Kidney (tissue), 14 donors: Measurements from ENCODE around the gene WDFY4. TPM values are rescaled to one million over a fixed set of nuclear protein-coding genes. Genes with fewer than 3 reads are reported as not detected.
A peak's percentile ranks its signal among the peaks of the same experiment; 100 is the strongest.

Experiments used
- DNase-seq, 5 donors: peaks; one replicate each; pipeline ENCODE4 v3.0.0-alpha.2; 2013 to 2020
- FAIRE-seq: peaks from 2 replicates; lab custom pipeline; 2012; peaks lifted over from hg19 to GRCh38; lab: Jason Lieb, UNC
- H3K27ac ChIP-seq, 2 donors: one replicate each; pipeline ENCODE4 v1.7.0; 2013; ENCODE audit warnings: low read depth in 2 of 2, low read length in 2 of 2, inconsistent platforms in 1 of 2
- H3K27me3 ChIP-seq: one replicate; pipeline ENCODE4 v1.7.1; 2013; ENCODE audit warnings: low read length, inconsistent platforms; ENCODE audit not compliant: control insufficient read depth, insufficient read depth
- H3K36me3 ChIP-seq, 3 donors: one replicate each; pipeline versions ENCODE4 v1.7.0 to v1.7.1; 2013; ENCODE audit warnings: low read length in 3 of 3, control low read depth in 1 of 3, inconsistent platforms in 1 of 3; ENCODE audit not compliant: insufficient read depth in 3 of 3, control insufficient read depth in 2 of 3
- H3K4me1 ChIP-seq, 3 donors: one replicate each; pipeline versions ENCODE4 v1.7.0 to v1.7.1; 2013; ENCODE audit warnings: low read length in 3 of 3, inconsistent platforms in 1 of 3, low read depth in 1 of 3; ENCODE audit not compliant: control insufficient read depth in 2 of 3, insufficient read depth in 2 of 3
- H3K4me3 ChIP-seq, 3 donors: one replicate each; pipeline versions ENCODE4 v1.7.0 to v1.8.1; 2013; ENCODE audit warnings: low read length in 3 of 3, control low read depth in 1 of 3, inconsistent platforms in 1 of 3
- H3K9ac ChIP-seq, 3 donors: one replicate each; pipeline versions ENCODE4 v1.7.0 to v1.7.1; 2013; ENCODE audit warnings: low read length in 3 of 3, control low read depth in 1 of 3, inconsistent platforms in 1 of 3
- H3K9me3 ChIP-seq, 3 donors: one replicate each; pipeline versions ENCODE4 v1.7.0 to v1.7.1; 2013; ENCODE audit warnings: low read length in 3 of 3, control low read depth in 1 of 3, inconsistent platforms in 1 of 3; ENCODE audit not compliant: control insufficient read depth in 2 of 3, insufficient read depth in 1 of 3
- CTCF ChIP-seq: IDR thresholded peaks from 3 replicates; pipeline ENCODE4 v1.5.1; 2012; ENCODE audit warnings: mild to moderate bottlenecking, moderate library complexity, borderline replicate concordance; ENCODE audit not compliant: insufficient read depth; ENCODE audit errors: extremely low read depth
- intact Hi-C: fragments of 100-400 bp; cut with DNase I; formaldehyde crosslinking; loops from one replicate; pipeline ENCODE4 v1.11.1; 2022
- polyA plus RNA-seq: library from polyadenylated mRNA; stranded (reverse); fragments of 350-450 nt; fragmentation: Illumina TruSeq; extraction: RNeasy Lipid Tissue Mini Kit (QIAGEN cat#74804); gene quantifications from one replicate; pipeline ENCODE4 v1.2.3, GENCODE V29; 2014; ENCODE audit warnings: low read depth, low replicate concordance; ENCODE audit not compliant: insufficient read depth
- total RNA-seq: library from RNA; stranded (reverse); fragmentation: NEBNext Ultra II Directional; extraction: Animal tissue kit (Norgen Biotek cat#: 25700); gene quantifications from one replicate; pipeline ENCODE4 v1.2.1, GENCODE V29; 2021
- donor health status: control.
- donor health status: control.
- donor health status: control.
- donor health status: control.
- donor health status: control.
- donor health status: DM: yes; HTN: yes; CAD: no.
- donor health status: Normal renal cell carcinoma (clear cell type).

WDFY4 gene
- total and polyA plus RNA-seq, 2 donors from 2014 or later: 1.7 to 13.3 TPM

- Histone ChIP-seq H3K4me1 (peaks cover 0 to 8% (median 3%) of the 10 kb centered on the region in 3 donors), H3K9me3 (no peaks in the 10 kb centered on the region), H3K4me3 (no peak overlapping the region), H3K9ac (no peak overlapping the region), H3K36me3 (no peaks in the 10 kb centered on the region), H3K27ac (no peak overlapping the region), H3K27me3 (no peaks in the 10 kb centered on the region)
- FAIRE-seq (no peak), DNase-seq (no peak)
- intact Hi-C loops: no loop called here
- TF ChIP-seq CTCF: no peak
These were observed 199.0 kb downstream of the WDFY4 start for GRCh38 chr10:48883701-48884100.

DNA sequence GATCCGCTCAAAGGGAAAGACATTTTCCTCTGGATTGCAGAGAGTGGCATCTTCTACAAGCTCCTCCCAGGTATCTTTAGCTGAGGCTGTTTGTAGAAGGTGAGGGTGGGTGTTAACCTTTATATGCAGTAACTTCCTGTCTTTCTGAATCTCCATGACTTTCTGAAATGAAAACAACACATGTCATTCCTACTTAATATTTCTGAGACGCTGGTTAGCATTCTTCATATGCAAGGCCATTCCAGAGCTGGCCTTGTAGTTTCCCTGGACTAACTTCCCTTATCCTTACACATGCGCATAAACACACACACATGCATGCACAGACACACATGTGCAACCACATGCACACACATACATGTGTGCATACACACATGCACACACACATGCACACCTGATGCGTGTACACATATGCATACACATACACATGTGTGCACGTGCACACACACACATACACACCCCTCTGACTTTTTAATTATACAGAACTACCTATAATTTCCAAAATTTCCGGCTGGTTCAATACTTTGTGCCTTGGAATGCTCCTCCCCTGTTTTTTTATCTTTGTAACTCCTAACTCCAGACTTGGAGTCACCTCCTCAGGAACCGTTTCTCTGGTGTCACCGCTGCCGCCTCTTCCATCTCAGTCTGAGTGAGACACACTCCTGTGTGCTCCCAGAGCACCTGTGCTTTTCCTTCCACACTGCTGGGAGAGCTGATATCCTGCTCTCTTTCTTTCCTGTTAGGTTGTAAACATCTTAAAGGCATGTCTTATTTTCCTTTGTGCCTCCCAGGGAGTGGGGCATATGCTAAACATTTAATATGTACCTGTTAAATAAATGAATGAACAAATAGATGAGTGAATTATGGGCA is 199.7 kb downstream of the WDFY4 start:
- TF ChIP-seq CTCF: no peak
- Histone ChIP-seq H3K27ac (no peak overlapping the region), H3K4me1 (peaks cover 0 to 9% (median 5%) of the 10 kb centered on the region in 3 donors), H3K36me3 (no peaks in the 10 kb centered on the region), H3K9ac (no peak overlapping the region), H3K27me3 (no peaks in the 10 kb centered on the region), H3K9me3 (no peaks in the 10 kb centered on the region), H3K4me3 (no peak overlapping the region)
- FAIRE-seq (no peak), DNase-seq (no peak)
- intact Hi-C loops: no loop called here

GRCh38 chr10:48885376-48885775 is 200.7 kb downstream of the WDFY4 start:
- Histone ChIP-seq H3K27ac (no peak overlapping the region), H3K4me3 (no peak overlapping the region), H3K9ac (no peak overlapping the region), H3K9me3 (no peaks in the 10 kb centered on the region), H3K36me3 (no peaks in the 10 kb centered on the region), H3K4me1 (peaks cover 0 to 9% (median 8%) of the 10 kb centered on the region in 3 donors), H3K27me3 (no peaks in the 10 kb centered on the region)
- DNase-seq: peak in 1 of 5 donors; percentile 25
- no peak for FAIRE-seq
- peak; percentile 45 for TF ChIP-seq CTCF
- intact Hi-C loops: no loop called here
